Left ventricle myocardium inferior (tissue), 1 donor: ENCODE results near the gene HSF2BP. TPM values are rescaled to one million over a fixed set of nuclear protein-coding genes. Genes with fewer than 3 reads are reported as not detected.

ENCODE experiments used
- DNase-seq: peaks from one replicate; pipeline ENCODE4 v3.0.0-alpha.2; 2020
- H3K27ac ChIP-seq: fragments of 200-600 bp; replicated peaks from 2 replicates; pipeline ENCODE4 v1.8.0; 2021
- H3K27me3 ChIP-seq: fragments of 200-600 bp; 2 replicates; pipeline ENCODE4 v1.8.0; 2021; ENCODE audit warnings: low read depth
- H3K36me3 ChIP-seq: fragments of 200-600 bp; 2 replicates; pipeline ENCODE4 v1.8.0; 2021
- H3K4me1 ChIP-seq: fragments of 200-600 bp; 2 replicates; pipeline ENCODE4 v1.8.0; 2021
- H3K4me3 ChIP-seq: fragments of 200-600 bp; 2 replicates; pipeline ENCODE4 v1.8.0; 2021; ENCODE audit warnings: mild to moderate bottlenecking, moderate library complexity
- H3K9me3 ChIP-seq: fragments of 200-600 bp; replicated peaks from 2 replicates; pipeline ENCODE4 v1.8.0; 2021
- intact Hi-C: fragments of 100-400 bp; cut with micrococcal nuclease; formaldehyde crosslinking; loops from one replicate; pipeline ENCODE4 v1.11.0; 2022
- total RNA-seq: library from RNA; stranded (reverse); fragmentation: NEBNext Ultra II Directional; extraction: Animal tissue kit (Norgen Biotek cat#: 25700); gene quantifications from one replicate; pipeline ENCODE4 v1.2.1, GENCODE V29; 2021
- TF ChIP-seq, protein P1 (sequence below): fragments of 200-600 bp; IDR thresholded peaks from 2 replicates; pipeline ENCODE4 v1.8.0; 2021; ENCODE audit warnings: antibody characterized with exemption, mild to moderate bottlenecking, borderline replicate concordance
- donor health status: DM: no; HTN: yes; CAD: no; lungs with severe emphysema.

The HSF2BP gene
- total RNA-seq, 1 donor from 2014 or later = 0.16 TPM

DNA sequence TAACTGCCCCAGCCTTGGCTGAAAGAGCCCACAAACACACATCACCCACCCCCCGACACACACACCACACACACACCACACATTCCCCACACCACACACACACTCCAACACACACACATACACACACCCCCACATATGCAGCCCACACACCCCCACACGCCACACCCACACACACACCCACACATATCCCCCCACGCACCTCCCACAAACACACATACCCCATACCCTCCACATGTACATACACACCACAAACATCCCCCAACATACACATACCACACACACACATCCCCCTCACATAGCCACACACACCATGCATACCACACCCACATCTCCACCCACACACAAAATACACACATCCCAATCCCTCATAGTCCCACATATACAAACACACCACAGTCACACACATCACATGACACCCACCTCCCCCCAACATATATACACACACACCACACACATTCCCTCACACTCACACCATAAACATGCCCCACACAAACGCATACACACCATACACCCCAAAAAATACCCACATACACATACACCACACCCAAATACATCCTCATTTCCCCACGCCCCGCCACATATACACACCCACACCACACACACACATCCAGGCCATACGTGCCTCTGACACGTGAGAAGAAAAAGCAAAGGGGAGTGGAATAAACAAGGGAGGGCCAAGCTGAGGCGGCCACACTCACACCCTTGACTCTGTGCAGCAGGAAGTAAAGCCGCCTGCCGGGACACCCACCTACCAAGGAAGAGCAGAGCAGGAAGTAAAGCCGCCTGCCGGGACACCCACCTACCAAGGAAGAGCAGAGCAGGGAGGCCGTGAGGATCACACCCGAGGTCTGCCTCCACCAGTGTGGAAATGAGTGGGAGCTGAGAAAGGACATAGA, 53.7 kb downstream of the HSF2BP start:
- no peak for DNase-seq
- Histone ChIP-seq H3K4me1 (peaks cover 30% of the 10 kb centered on the region), H3K4me3 (no peak overlapping the region), H3K36me3 (no peaks in the 10 kb centered on the region), H3K27me3 (no peaks in the 10 kb centered on the region), H3K9me3 (peaks cover 4% of the 10 kb centered on the region), H3K27ac (no peak overlapping the region)
- intact Hi-C loops = no loop called here
- TF ChIP-seq, protein P1, sequence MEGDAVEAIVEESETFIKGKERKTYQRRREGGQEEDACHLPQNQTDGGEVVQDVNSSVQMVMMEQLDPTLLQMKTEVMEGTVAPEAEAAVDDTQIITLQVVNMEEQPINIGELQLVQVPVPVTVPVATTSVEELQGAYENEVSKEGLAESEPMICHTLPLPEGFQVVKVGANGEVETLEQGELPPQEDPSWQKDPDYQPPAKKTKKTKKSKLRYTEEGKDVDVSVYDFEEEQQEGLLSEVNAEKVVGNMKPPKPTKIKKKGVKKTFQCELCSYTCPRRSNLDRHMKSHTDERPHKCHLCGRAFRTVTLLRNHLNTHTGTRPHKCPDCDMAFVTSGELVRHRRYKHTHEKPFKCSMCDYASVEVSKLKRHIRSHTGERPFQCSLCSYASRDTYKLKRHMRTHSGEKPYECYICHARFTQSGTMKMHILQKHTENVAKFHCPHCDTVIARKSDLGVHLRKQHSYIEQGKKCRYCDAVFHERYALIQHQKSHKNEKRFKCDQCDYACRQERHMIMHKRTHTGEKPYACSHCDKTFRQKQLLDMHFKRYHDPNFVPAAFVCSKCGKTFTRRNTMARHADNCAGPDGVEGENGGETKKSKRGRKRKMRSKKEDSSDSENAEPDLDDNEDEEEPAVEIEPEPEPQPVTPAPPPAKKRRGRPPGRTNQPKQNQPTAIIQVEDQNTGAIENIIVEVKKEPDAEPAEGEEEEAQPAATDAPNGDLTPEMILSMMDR = no peak

DNA sequence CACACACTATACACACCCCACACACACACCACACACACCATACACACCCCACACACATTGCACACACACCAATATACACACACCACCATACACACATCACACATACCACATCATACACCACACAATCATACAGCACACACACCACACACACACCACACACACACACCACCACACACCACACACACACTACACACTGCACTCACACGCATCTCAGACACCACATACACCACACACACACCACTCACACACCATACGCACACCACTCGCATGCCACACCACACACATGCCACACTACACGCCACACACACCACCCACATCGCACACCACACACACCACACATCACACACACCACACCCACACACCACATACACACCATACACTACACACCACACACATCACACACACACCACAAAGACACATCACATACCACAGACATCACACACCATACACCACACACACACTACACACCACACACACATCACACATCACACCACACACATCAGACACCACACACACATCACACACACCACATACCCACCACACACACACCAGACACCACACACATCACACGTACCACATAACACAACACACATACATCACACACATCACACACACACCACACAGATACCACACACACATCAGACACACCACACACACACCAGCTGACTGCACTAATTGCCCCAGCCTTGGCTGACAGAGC, 54.6 kb downstream of the HSF2BP start:
- no peaks in the 10 kb centered on the region for H3K36me3 ChIP-seq
- TF ChIP-seq, protein P1 = no peak
- H3K4me3 ChIP-seq = no peak overlapping the region
- H3K9me3 ChIP-seq = peaks cover 4% of the 10 kb centered on the region
- no peak for DNase-seq
- H3K27ac ChIP-seq = no peak overlapping the region
- H3K4me1 ChIP-seq = peaks cover 24% of the 10 kb centered on the region
- no peaks in the 10 kb centered on the region for H3K27me3 ChIP-seq
- intact Hi-C loops = no loop called here

DNA sequence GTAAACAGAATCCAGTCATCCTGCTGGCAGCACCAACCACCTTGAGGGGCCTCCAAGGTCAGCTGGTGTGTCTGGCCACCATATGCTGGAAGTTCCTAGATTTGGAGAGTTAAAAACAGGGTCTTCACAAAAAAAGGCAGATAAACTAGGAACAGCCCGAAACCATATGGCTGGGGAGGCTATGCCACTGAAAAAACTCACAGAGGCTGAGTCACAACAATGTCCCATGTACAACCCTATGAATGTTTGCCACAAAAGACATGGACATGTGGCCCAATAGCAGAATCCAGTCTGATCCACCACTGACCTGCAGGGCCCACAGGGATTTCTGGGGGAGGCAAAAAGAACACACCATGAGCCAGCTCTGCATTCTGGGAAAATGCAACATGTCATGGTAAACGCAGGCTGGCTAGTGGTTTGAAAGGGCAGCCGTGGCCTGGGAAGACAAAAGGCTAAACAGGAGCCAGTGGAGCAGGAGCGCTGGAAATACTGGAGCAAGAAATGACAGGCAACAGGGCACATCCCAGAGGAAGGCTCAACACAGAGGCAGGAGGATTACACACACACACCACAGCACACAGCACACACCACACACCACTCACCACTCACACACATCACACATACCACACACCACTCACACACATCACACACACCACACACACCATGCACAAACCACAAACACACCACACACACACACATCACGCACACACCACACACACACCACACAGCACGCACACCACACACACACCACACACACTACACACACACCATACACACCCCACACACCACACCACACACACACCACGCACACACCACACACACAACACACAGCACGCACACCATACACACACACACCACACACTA, 55.4 kb downstream of the HSF2BP start:
- H3K4me3 ChIP-seq = no peak overlapping the region
- TF ChIP-seq, protein P1 = no peak
- no peaks in the 10 kb centered on the region for H3K36me3 ChIP-seq
- DNase-seq = no peak
- peak overlapping the region; percentile 21 for H3K27ac ChIP-seq
- peaks cover 4% of the 10 kb centered on the region for H3K9me3 ChIP-seq
- H3K4me1 ChIP-seq = peaks cover 20% of the 10 kb centered on the region
- no peaks in the 10 kb centered on the region for H3K27me3 ChIP-seq
- intact Hi-C loops = no loop called here

DNA sequence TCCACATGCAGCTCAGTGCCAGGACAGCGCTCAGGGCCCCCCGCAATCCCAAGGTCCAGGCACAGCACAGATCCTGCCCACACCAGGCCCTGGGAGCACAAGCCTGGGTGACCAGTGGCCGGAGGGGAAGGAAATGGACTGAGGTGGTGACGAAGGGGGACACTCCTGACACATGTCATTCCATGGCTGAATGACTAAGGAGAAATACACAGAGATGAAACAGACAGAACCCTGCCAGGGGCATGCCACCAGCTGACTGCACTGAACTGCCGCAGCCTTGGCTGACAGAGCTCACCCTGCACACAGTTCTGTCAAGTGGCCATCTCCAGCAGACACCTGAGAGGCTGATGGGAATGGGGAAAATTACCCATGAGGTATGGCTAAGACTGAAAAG, 56.1 kb downstream of the HSF2BP start:
- Histone ChIP-seq H3K27ac (peak overlapping the region; percentile 21), H3K4me3 (no peak overlapping the region), H3K9me3 (peaks cover 4% of the 10 kb centered on the region), H3K36me3 (no peaks in the 10 kb centered on the region), H3K27me3 (no peaks in the 10 kb centered on the region), H3K4me1 (peaks cover 20% of the 10 kb centered on the region)
- intact Hi-C loops = no loop called here
- TF ChIP-seq, protein P1 = no peak
- no peak for DNase-seq
